MM.1S (cell line): ENCODE results near the gene SERHL2.

ENCODE experiments used
- EZH2 ChIP-seq: fragments of 300-600 bp; sonication (generic); optimal IDR thresholded peaks from 2 replicates; pipeline ENCODE3; 2017; ENCODE audit warnings: low read depth, mild to moderate bottlenecking, antibody characterized with exemption, low read length, mixed read lengths
- TF ChIP-seq, protein P1 (sequence below): fragments of 300-600 bp; sonication (generic); IDR thresholded peaks from 2 replicates; pipeline ENCODE4 v1.5.1; 2016; ENCODE audit warnings: antibody characterized with exemption, low read length, mixed read lengths

DNA sequence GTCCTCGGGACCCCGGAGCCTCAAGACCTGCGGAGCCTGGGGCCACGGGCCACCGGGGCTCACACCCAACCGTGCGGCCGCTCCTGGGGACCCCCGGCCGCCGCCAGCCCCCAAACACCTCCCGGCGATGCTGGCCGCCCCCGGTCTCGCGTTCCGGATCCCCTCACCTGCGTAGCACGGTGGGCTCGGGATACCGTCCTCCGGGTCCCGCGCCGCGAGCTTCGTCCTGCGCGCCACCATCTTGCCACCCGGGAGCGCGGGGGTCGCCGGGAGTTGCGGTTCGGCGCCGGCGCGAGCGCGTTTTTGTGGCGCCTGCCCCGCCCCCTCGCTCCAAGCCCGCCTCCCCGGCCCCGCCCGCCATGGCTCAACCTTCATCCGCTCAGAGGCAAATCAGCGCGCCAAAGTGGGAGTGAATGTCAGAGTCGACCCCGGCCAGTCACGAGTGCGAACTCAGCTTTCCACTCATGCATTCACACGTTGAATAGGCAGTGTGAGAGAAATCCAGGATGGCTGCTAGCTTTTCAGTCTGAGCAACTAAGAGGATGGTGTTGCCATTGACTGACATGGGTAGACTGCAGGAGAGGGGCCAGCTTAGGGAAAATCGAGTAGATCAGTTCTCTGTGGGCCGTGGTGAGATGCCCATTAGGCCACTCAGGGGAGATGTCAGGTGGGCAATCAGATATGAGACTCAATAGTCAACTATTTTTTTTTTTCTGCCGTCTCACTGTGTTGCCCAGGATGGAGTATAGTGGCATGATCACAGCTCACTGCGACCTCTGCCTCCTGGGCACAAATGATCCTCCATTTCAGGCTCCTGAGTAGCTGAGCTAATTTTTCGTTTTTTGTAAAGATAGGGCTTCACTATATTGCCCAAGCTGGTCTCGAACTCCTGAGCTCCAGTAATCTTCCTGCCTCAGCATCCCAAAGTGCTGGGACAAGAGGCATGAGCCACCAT, 28.3 kb downstream of the SERHL2 start:
- TF ChIP-seq, protein P1, sequence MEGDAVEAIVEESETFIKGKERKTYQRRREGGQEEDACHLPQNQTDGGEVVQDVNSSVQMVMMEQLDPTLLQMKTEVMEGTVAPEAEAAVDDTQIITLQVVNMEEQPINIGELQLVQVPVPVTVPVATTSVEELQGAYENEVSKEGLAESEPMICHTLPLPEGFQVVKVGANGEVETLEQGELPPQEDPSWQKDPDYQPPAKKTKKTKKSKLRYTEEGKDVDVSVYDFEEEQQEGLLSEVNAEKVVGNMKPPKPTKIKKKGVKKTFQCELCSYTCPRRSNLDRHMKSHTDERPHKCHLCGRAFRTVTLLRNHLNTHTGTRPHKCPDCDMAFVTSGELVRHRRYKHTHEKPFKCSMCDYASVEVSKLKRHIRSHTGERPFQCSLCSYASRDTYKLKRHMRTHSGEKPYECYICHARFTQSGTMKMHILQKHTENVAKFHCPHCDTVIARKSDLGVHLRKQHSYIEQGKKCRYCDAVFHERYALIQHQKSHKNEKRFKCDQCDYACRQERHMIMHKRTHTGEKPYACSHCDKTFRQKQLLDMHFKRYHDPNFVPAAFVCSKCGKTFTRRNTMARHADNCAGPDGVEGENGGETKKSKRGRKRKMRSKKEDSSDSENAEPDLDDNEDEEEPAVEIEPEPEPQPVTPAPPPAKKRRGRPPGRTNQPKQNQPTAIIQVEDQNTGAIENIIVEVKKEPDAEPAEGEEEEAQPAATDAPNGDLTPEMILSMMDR: no peak
- TF ChIP-seq EZH2: no peak
